H1 (cell line): ENCODE measurements around the gene TMEM255A. TPM values are rescaled to one million over a fixed set of nuclear protein-coding genes. Genes with fewer than 3 reads are reported as not detected.

Source experiments
- CTCF ChIA-PET: fragments of 300-600 bp; sonication (Branson Sonifier 250); formaldehyde crosslinking; loops from one replicate; lab custom pipeline; 2021; ENCODE audit not compliant: partially characterized antibody; lab: Charles Lee
- POLR2A ChIA-PET: fragments of 300-600 bp; sonication (Branson Sonifier 250); formaldehyde crosslinking; loops from one replicate; lab custom pipeline; 2021; ENCODE audit warnings: inconsistent platforms; ENCODE audit not compliant: partially characterized antibody; lab: Charles Lee
- DNase-seq, 2 experiments: peaks; one replicate each; pipeline versions ENCODE4 v3.0.0 to v3.0.0-alpha.2; 2010 to 2022; ENCODE audit warnings: low spot score in 2 of 2, low read depth in 1 of 2, mixed read lengths in 1 of 2
- FAIRE-seq: peaks from 2 replicates; lab custom pipeline; 2011; peaks lifted over from hg19 to GRCh38; lab: Jason Lieb, UNC
- H2AFZ ChIP-seq: 2 replicates; pipeline ENCODE4 v1.8.1; 2012; ENCODE audit warnings: low read length, inconsistent platforms
- H2AK5ac ChIP-seq: 2 replicates; pipeline ENCODE4 v1.6.1; 2013; ENCODE audit warnings: low read depth, low read length
- H2BK120ac ChIP-seq: replicated peaks from 2 replicates; pipeline ENCODE3; 2013; ENCODE audit warnings: low read depth, low read length, inconsistent platforms
- H2BK12ac ChIP-seq: 2 replicates; pipeline ENCODE4 v1.6.1; 2013; ENCODE audit warnings: low read depth, low read length
- H2BK15ac ChIP-seq: 2 replicates; pipeline ENCODE4 v1.6.1; 2013; ENCODE audit warnings: low read length
- H2BK20ac ChIP-seq: 2 replicates; pipeline ENCODE4 v1.6.1; 2013; ENCODE audit warnings: low read length
- H2BK5ac ChIP-seq: 2 replicates; pipeline ENCODE4 v1.6.1; 2013; ENCODE audit warnings: low read depth, low read length
- H3K14ac ChIP-seq: 2 replicates; pipeline ENCODE4 v1.6.1; 2013; ENCODE audit warnings: inconsistent platforms; ENCODE audit not compliant: insufficient read length
- H3K18ac ChIP-seq: 2 replicates; pipeline ENCODE4 v1.6.1; 2013; ENCODE audit warnings: low read length; ENCODE audit errors: extremely low read depth
- H3K23ac ChIP-seq: 2 replicates; pipeline ENCODE4 v1.6.1; 2013; ENCODE audit warnings: inconsistent platforms; ENCODE audit not compliant: insufficient read length
- H3K23me2 ChIP-seq: 2 replicates; pipeline ENCODE4 v1.6.1; 2013; ENCODE audit warnings: low read depth, low read length
- H3K27ac ChIP-seq: 2 replicates; pipeline ENCODE4 v1.6.1; 2011; ENCODE audit warnings: low read depth, low read length, inconsistent platforms
- H3K27me3 ChIP-seq, 4 experiments: replicated peaks in 1 of 4; 1 replicate in 1 of 4; 2 replicates in 3 of 4; pipeline versions ENCODE4 v1.6.1 to v1.8.1; 2011 to 2013; ENCODE audit warnings: low read length in 3 of 4, mild to moderate bottlenecking in 3 of 4, inconsistent platforms in 2 of 4, mixed read lengths in 2 of 4, moderate library complexity in 1 of 4; ENCODE audit not compliant: control insufficient read depth in 3 of 4, insufficient read depth in 3 of 4; ENCODE audit errors: extremely low read depth in 1 of 4
- H3K36me3 ChIP-seq, 4 experiments: 2 replicates each; pipeline versions ENCODE4 v1.6.1 to v1.8.1; 2011 to 2013; ENCODE audit warnings: mild to moderate bottlenecking in 4 of 4, low read length in 3 of 4, moderate library complexity in 2 of 4, control low read depth in 1 of 4, inconsistent platforms in 1 of 4; ENCODE audit not compliant: insufficient read depth in 4 of 4, control insufficient read depth in 2 of 4
- H3K4ac ChIP-seq: replicated peaks from 2 replicates; pipeline ENCODE3; 2013; ENCODE audit warnings: low read length, low read depth, mixed read lengths, inconsistent platforms; ENCODE audit not compliant: insufficient read length
- H3K4me1 ChIP-seq, 4 experiments: replicated peaks in 1 of 4; 1 replicate in 1 of 4; 2 replicates in 3 of 4; pipeline versions ENCODE4 v1.6.1 to v1.8.1; 2011 to 2013; ENCODE audit warnings: low read length in 3 of 4, inconsistent platforms in 2 of 4, mixed read lengths in 1 of 4; ENCODE audit not compliant: insufficient read depth in 4 of 4, control insufficient read depth in 3 of 4
- H3K4me2 ChIP-seq, 2 experiments: 2 replicates each; pipeline versions ENCODE4 v1.6.1 to v1.8.1; 2011 to 2013; ENCODE audit warnings: low read depth in 2 of 2, low read length in 2 of 2, control low read depth in 1 of 2, inconsistent platforms in 1 of 2, mild to moderate bottlenecking in 1 of 2; ENCODE audit not compliant: insufficient read depth in 1 of 2
- H3K4me3 ChIP-seq, 4 experiments: fragments of 200-600, 300-600 bp in 1 of 4; sonication (generic), shearing (Covaris generic), sonication (Bioruptor Twin) in 1 of 4; 2 replicates each; pipeline versions ENCODE4 v1.5.1 to v1.8.1; 2011 to 2016; ENCODE audit warnings: low read length in 4 of 4, low read depth in 3 of 4, control low read depth in 2 of 4, inconsistent platforms in 2 of 4, mild to moderate bottlenecking in 2 of 4, mixed read lengths in 1 of 4, moderate library complexity in 1 of 4; ENCODE audit not compliant: insufficient read depth in 2 of 4; ENCODE audit errors: extremely low read depth in 1 of 4
- H3K56ac ChIP-seq: replicated peaks from 2 replicates; pipeline ENCODE3; 2013; ENCODE audit warnings: low read depth, mild to moderate bottlenecking, mixed read lengths, low read length, inconsistent platforms; ENCODE audit not compliant: insufficient read length
- H3K79me1 ChIP-seq: 2 replicates; pipeline ENCODE4 v1.6.1; 2013; ENCODE audit warnings: low read depth, low read length, control low read depth
- H3K79me2 ChIP-seq, 2 experiments: 2 replicates each; pipeline versions ENCODE4 v1.6.1 to v1.8.1; 2012 to 2013; ENCODE audit warnings: low read length in 2 of 2, mild to moderate bottlenecking in 2 of 2, inconsistent platforms in 1 of 2; ENCODE audit not compliant: insufficient read depth in 2 of 2, control insufficient read depth in 1 of 2
- H3K9ac ChIP-seq, 4 experiments: replicated peaks in 1 of 4; 1 replicate in 1 of 4; 2 replicates in 3 of 4; pipeline versions ENCODE4 v1.6.1 to v1.8.1; 2011 to 2013; ENCODE audit warnings: low read depth in 3 of 4, low read length in 3 of 4, control low read depth in 2 of 4, mild to moderate bottlenecking in 2 of 4, moderate library complexity in 2 of 4, inconsistent platforms in 1 of 4; ENCODE audit errors: extremely low read depth in 1 of 4
- H3K9me3 ChIP-seq, 2 experiments: 2 replicates each; pipeline versions ENCODE4 v1.6.1 to v1.8.1; 2012 to 2013; ENCODE audit warnings: mild to moderate bottlenecking in 2 of 2, moderate library complexity in 2 of 2, control low read depth in 1 of 2, inconsistent platforms in 1 of 2, low read depth in 1 of 2, low read length in 1 of 2, mixed read lengths in 1 of 2; ENCODE audit not compliant: insufficient read depth in 2 of 2
- H4K20me1 ChIP-seq, 2 experiments: replicated peaks in 1 of 2; 2 replicates each; pipeline versions ENCODE3 to v1.8.1; 2011 to 2013; ENCODE audit warnings: inconsistent platforms in 2 of 2, low read length in 2 of 2, mild to moderate bottlenecking in 1 of 2; ENCODE audit not compliant: insufficient read depth in 2 of 2, control insufficient read depth in 1 of 2
- H4K5ac ChIP-seq: 2 replicates; pipeline ENCODE4 v1.6.1; 2013; ENCODE audit warnings: low read length, low read depth, mixed read lengths, inconsistent platforms; ENCODE audit not compliant: insufficient read length
- H4K8ac ChIP-seq: 2 replicates; pipeline ENCODE4 v1.8.0; 2013; ENCODE audit warnings: mild to moderate bottlenecking, moderate library complexity, low read length, inconsistent platforms; ENCODE audit not compliant: insufficient read depth; ENCODE audit errors: extremely low read depth
- H4K91ac ChIP-seq: replicated peaks from 2 replicates; pipeline ENCODE3; 2013; ENCODE audit warnings: low read length, mixed read lengths, inconsistent platforms; ENCODE audit not compliant: insufficient read length
- MAFK ChIP-seq: IDR thresholded peaks from 2 replicates; pipeline ENCODE4 v1.6.1; 2012; ENCODE audit warnings: low read depth, mild to moderate bottlenecking, improper control_type of control experiment, low read length
- WGBS, 2 experiments: shearing (Covaris generic) in 1 of 2; methylation state at CpG; one replicate each; pipeline versions ENCODE4 v1.1.6 to v1.1.7; 2013 to 2015; ENCODE audit warnings: low lambda C conversion rate in 2 of 2, mixed read lengths in 2 of 2, inconsistent platforms in 1 of 2, low coverage in 1 of 2, missing lambda C conversion rate in 1 of 2; ENCODE audit not compliant: insufficient replicate concordance in 2 of 2, insufficient coverage in 1 of 2, insufficient read length in 1 of 2; ENCODE audit errors: extremely low coverage in 1 of 2, missing lambda C conversion rate in 1 of 2; 5-methylcytosine and 5-hydroxymethylcytosine counted together
- polyA plus RNA-seq, 7 experiments: library from polyadenylated mRNA; depleted of rRNA in 3 of 7; stranded (reverse) in 5 of 7; unstranded in 2 of 7; fragments of >200 nt in 5 of 7; fragments of 200-250 nt in 2 of 7; gene quantifications; 1 replicate in 5 of 7; 2 replicates in 1 of 7; 4 replicates in 1 of 7; pipeline versions ENCODE4 v1.2.1 to v1.2.3, GENCODE V29; 2011 to 2013; ENCODE audit warnings: missing spikeins in 2 of 7, mixed read lengths in 2 of 7
- total RNA-seq: library from RNA; stranded (reverse); fragmentation: NEBNext Ultra II Directional; extraction: Animal tissue kit (Norgen Biotek cat#: 25700); gene quantifications from 2 replicates; pipeline ENCODE4 v1.2.1, GENCODE V29; 2021

Gene TMEM255A
- total and polyA plus RNA-seq, 2 of the 8 experiments (the other 6 are each of a cell fraction or from before 2014, with no cell fraction given) = 0.73 to 2.3 TPM

GRCh38 chrX:120306630-120307029, 4.6 kb downstream of the TMEM255A start:
- Histone ChIP-seq H3K79me1 (no peaks in the 10 kb centered on the region), H2AFZ (no peak overlapping the region), H2BK20ac (no peak overlapping the region), H3K14ac (no peak overlapping the region), H4K91ac (no peak overlapping the region), H3K79me2 (no peaks in the 10 kb centered on the region), H3K9me3 (no peaks in the 10 kb centered on the region), H3K23me2 (peaks cover 12% of the 10 kb centered on the region; the same call in 1 of the 2 replicates), H3K27me3 (peaks cover 1 to 52% (median 36%) of the 10 kb centered on the region in 4 experiments), H2BK120ac (no peak overlapping the region), H2BK5ac (no peak overlapping the region), H3K18ac (no peak overlapping the region), H4K20me1 (no peaks in the 10 kb centered on the region), H2BK15ac (no peak overlapping the region), H3K27ac (no peak overlapping the region), H4K5ac (no peak overlapping the region), H2BK12ac (no peak overlapping the region), H4K8ac (no peak overlapping the region), H2AK5ac (no peak overlapping the region), H3K9ac (no peak overlapping the region), H3K4me1 (peaks cover 0 to 6% (median 5%) of the 10 kb centered on the region in 4 experiments; a peak in 3 of 7 replicates), H3K23ac (no peak overlapping the region), H3K4me3 (no peak overlapping the region), H3K4me2 (no peak overlapping the region; a peak in 1 of 4 replicates), H3K56ac (no peak overlapping the region), H3K36me3 (no peaks in the 10 kb centered on the region), H3K4ac (no peak overlapping the region)
- no peak for TF ChIP-seq MAFK
- CTCF ChIA-PET = no interaction called here
- DNase-seq (no peak), FAIRE-seq (no peak)
- 30% methylated on average over 2 of the region's 2 CpGs; no CpG with 5 or more reads in 1 of the 2 experiments for WGBS, 2 experiments
- POLR2A ChIA-PET = no interaction called here
